Measurements from ENCODE around the gene PUS1.

PUS1 gene

GRCh38 chr12:131939007-131939406 is 9.9 kb downstream of the PUS1 start:
- Histone ChIP-seq H3F3A (ENCODE audit: insufficient read depth, low read length) (no peaks in the 10 kb centered on the region), H4K20me1 (ENCODE audit: insufficient read depth, low read length) (no peaks in the 10 kb centered on the region), H3K27ac (ENCODE audit: low read depth, low read length, poor library complexity, severe bottlenecking) (no peak overlapping the region), H3K9me3 (ENCODE audit: low read length) (no peaks in the 10 kb centered on the region), H3K4me1 (ENCODE audit: insufficient read depth, low read length, severe bottlenecking) (no peaks in the 10 kb centered on the region), H3K9me2 (ENCODE audit: low read depth, low read length) (no peaks in the 10 kb centered on the region), H3K79me2 (ENCODE audit: insufficient read depth, low read length) (no peaks in the 10 kb centered on the region), H3K27me3 (ENCODE audit: insufficient read depth, low read length) (no peaks in the 10 kb centered on the region), H2AFZ (ENCODE audit: low read length) (no peak overlapping the region), H3K9ac (ENCODE audit: low read length) (no peak overlapping the region), H3K4me3 (ENCODE audit: low read depth, low read length, poor library complexity, severe bottlenecking) (no peak overlapping the region), H3K4me2 (ENCODE audit: low read length) (no peak overlapping the region), H3K36me3 (ENCODE audit: insufficient read depth, low read length) (peaks cover 92% of the 10 kb centered on the region)
- no peak for TF ChIP-seq EZH2 (IDR thresholded peaks at IDR 0.05; ENCODE audit: borderline replicate concordance, low read length)
- TF ChIP-seq, protein P1, sequence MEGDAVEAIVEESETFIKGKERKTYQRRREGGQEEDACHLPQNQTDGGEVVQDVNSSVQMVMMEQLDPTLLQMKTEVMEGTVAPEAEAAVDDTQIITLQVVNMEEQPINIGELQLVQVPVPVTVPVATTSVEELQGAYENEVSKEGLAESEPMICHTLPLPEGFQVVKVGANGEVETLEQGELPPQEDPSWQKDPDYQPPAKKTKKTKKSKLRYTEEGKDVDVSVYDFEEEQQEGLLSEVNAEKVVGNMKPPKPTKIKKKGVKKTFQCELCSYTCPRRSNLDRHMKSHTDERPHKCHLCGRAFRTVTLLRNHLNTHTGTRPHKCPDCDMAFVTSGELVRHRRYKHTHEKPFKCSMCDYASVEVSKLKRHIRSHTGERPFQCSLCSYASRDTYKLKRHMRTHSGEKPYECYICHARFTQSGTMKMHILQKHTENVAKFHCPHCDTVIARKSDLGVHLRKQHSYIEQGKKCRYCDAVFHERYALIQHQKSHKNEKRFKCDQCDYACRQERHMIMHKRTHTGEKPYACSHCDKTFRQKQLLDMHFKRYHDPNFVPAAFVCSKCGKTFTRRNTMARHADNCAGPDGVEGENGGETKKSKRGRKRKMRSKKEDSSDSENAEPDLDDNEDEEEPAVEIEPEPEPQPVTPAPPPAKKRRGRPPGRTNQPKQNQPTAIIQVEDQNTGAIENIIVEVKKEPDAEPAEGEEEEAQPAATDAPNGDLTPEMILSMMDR (IDR thresholded peaks at IDR 0.05; ENCODE audit: low read length): no peak

GRCh38 chr12:131940141-131940547 is 11.1 kb downstream of the PUS1 start:
- H3K36me3 ChIP-seq (ENCODE audit: insufficient read depth, low read length): peaks cover 94% of the 10 kb centered on the region
- no peak overlapping the region for H3K9ac ChIP-seq (ENCODE audit: low read length)
- no peak overlapping the region for H3K27ac ChIP-seq (ENCODE audit: low read depth, low read length, poor library complexity, severe bottlenecking)
- no peaks in the 10 kb centered on the region for H3K9me2 ChIP-seq (ENCODE audit: low read depth, low read length)
- H3F3A ChIP-seq (ENCODE audit: insufficient read depth, low read length): no peaks in the 10 kb centered on the region
- no peaks in the 10 kb centered on the region for H3K27me3 ChIP-seq (ENCODE audit: insufficient read depth, low read length)
- H3K9me3 ChIP-seq (ENCODE audit: low read length): no peaks in the 10 kb centered on the region
- H3K4me1 ChIP-seq (ENCODE audit: insufficient read depth, low read length, severe bottlenecking): no peaks in the 10 kb centered on the region
- H4K20me1 ChIP-seq (ENCODE audit: insufficient read depth, low read length): no peaks in the 10 kb centered on the region
- H3K4me2 ChIP-seq (ENCODE audit: low read length): no peak overlapping the region
- H2AFZ ChIP-seq (ENCODE audit: low read length): no peak overlapping the region
- no peaks in the 10 kb centered on the region for H3K79me2 ChIP-seq (ENCODE audit: insufficient read depth, low read length)
- no peak overlapping the region for H3K4me3 ChIP-seq (ENCODE audit: low read depth, low read length, poor library complexity, severe bottlenecking)
- TF ChIP-seq, protein P1 (IDR thresholded peaks at IDR 0.05; ENCODE audit: low read length): no peak
- no peak for TF ChIP-seq EZH2 (IDR thresholded peaks at IDR 0.05; ENCODE audit: borderline replicate concordance, low read length)

- H4K20me1 ChIP-seq (ENCODE audit: insufficient read depth, low read length): no peaks in the 10 kb centered on the region
- H3K4me2 ChIP-seq (ENCODE audit: low read length): no peak overlapping the region
- no peaks in the 10 kb centered on the region for H3K9me3 ChIP-seq (ENCODE audit: low read length)
- TF ChIP-seq, protein P1 (IDR thresholded peaks at IDR 0.05; ENCODE audit: low read length): no peak
- TF ChIP-seq EZH2 (IDR thresholded peaks at IDR 0.05; ENCODE audit: borderline replicate concordance, low read length): no peak
- no peak overlapping the region for H3K4me3 ChIP-seq (ENCODE audit: low read depth, low read length, poor library complexity, severe bottlenecking)
- H3F3A ChIP-seq (ENCODE audit: insufficient read depth, low read length): no peaks in the 10 kb centered on the region
- no peak overlapping the region for H2AFZ ChIP-seq (ENCODE audit: low read length)
- no peaks in the 10 kb centered on the region for H3K79me2 ChIP-seq (ENCODE audit: insufficient read depth, low read length)
- no peaks in the 10 kb centered on the region for H3K9me2 ChIP-seq (ENCODE audit: low read depth, low read length)
- peaks cover 82% of the 10 kb centered on the region for H3K36me3 ChIP-seq (ENCODE audit: insufficient read depth, low read length)
- no peak overlapping the region for H3K9ac ChIP-seq (ENCODE audit: low read length)
- H3K27me3 ChIP-seq (ENCODE audit: insufficient read depth, low read length): no peaks in the 10 kb centered on the region
- H3K27ac ChIP-seq (ENCODE audit: low read depth, low read length, poor library complexity, severe bottlenecking): no peak overlapping the region
- no peaks in the 10 kb centered on the region for H3K4me1 ChIP-seq (ENCODE audit: insufficient read depth, low read length, severe bottlenecking)
Observed at GRCh38 chr12:131941116-131941986, 12.3 kb downstream of the PUS1 start.

All from OCI-LY1 (cell line).